Brain microvascular endothelial cell (primary cell): Measurements from ENCODE around the gene LYPD6B.

ENCODE experiments used
- DNase-seq: peaks from one replicate; pipeline ENCODE4 v3.0.0-alpha.2; 2020
- H3K27ac ChIP-seq: fragments of 250-450 bp; sonication (Bioruptor Pico); 2 replicates; pipeline ENCODE4 v1.5.1; 2020; ENCODE audit warnings: mild to moderate bottlenecking, moderate library complexity
- H3K27me3 ChIP-seq: fragments of 250-450 bp; sonication (Bioruptor Pico); replicated peaks from 2 replicates; pipeline ENCODE4 v1.5.1; 2020; ENCODE audit warnings: mild to moderate bottlenecking
- H3K36me3 ChIP-seq: fragments of 250-450 bp; sonication (Bioruptor Pico); replicated peaks from 2 replicates; pipeline ENCODE4 v1.5.1; 2020; ENCODE audit warnings: mild to moderate bottlenecking
- H3K4me3 ChIP-seq: 2 replicates; pipeline ENCODE4 v1.5.1; 2011; ENCODE audit warnings: low read depth, mild to moderate bottlenecking, control low read depth, low read length, moderate library complexity
- CTCF ChIP-seq: IDR thresholded peaks from 2 replicates; pipeline ENCODE4 v1.5.1; 2011; ENCODE audit warnings: low read depth, mild to moderate bottlenecking, moderate library complexity, low read length, control low read depth, inconsistent platforms; ENCODE audit errors: missing control alignments
- in situ Hi-C: cut with HindIII; loops from 2 replicates; pipeline ENCODE4 v1.10.0; 2017; ENCODE audit warnings: low sequenced_read_pairs, low pct_ligation_motif_present

Gene LYPD6B

GRCh38 chr2:149178612-149179011 lies 140.1 kb downstream of the LYPD6B start:
- in situ Hi-C loops: no loop called here
- TF ChIP-seq CTCF: no peak
- H3K27ac ChIP-seq: no peak overlapping the region
- no peaks in the 10 kb centered on the region for H3K27me3 ChIP-seq
- no peak overlapping the region for H3K4me3 ChIP-seq
- no peak for DNase-seq
- H3K36me3 ChIP-seq: no peaks in the 10 kb centered on the region

- Histone ChIP-seq H3K4me3 (no peak overlapping the region), H3K27ac (no peak overlapping the region), H3K27me3 (no peaks in the 10 kb centered on the region), H3K36me3 (no peaks in the 10 kb centered on the region)
- TF ChIP-seq CTCF: no peak
- DNase-seq: no peak
- in situ Hi-C loops: no loop called here
Measured at GRCh38 chr2:149180226-149180875, 141.9 kb downstream of the LYPD6B start.

GRCh38 chr2:149183187-149183586 lies 144.7 kb downstream of the LYPD6B start:
- no peak for TF ChIP-seq CTCF
- no peaks in the 10 kb centered on the region for H3K27me3 ChIP-seq
- H3K27ac ChIP-seq: no peak overlapping the region
- no peak for DNase-seq
- in situ Hi-C loops: no loop called here
- H3K36me3 ChIP-seq: no peaks in the 10 kb centered on the region
- H3K4me3 ChIP-seq: no peak overlapping the region

- H3K27ac ChIP-seq: no peak overlapping the region
- H3K4me3 ChIP-seq: no peak overlapping the region
- TF ChIP-seq CTCF: no peak
- in situ Hi-C loops: no loop called here
- DNase-seq: no peak
- no peaks in the 10 kb centered on the region for H3K36me3 ChIP-seq
- no peaks in the 10 kb centered on the region for H3K27me3 ChIP-seq
Measured at GRCh38 chr2:149184991-149185390, 146.5 kb downstream of the LYPD6B start.

GRCh38 chr2:149185942-149186490 lies 147.5 kb downstream of the LYPD6B start:
- Histone ChIP-seq H3K27me3 (no peaks in the 10 kb centered on the region), H3K4me3 (no peak overlapping the region), H3K36me3 (no peaks in the 10 kb centered on the region), H3K27ac (no peak overlapping the region)
- no peak for TF ChIP-seq CTCF
- DNase-seq: no peak
- in situ Hi-C loops: no loop called here

- Histone ChIP-seq H3K27ac (no peak overlapping the region), H3K36me3 (no peaks in the 10 kb centered on the region), H3K4me3 (no peak overlapping the region), H3K27me3 (no peaks in the 10 kb centered on the region)
- no peak for TF ChIP-seq CTCF
- DNase-seq: no peak
- in situ Hi-C loops: no loop called here
Measured at GRCh38 chr2:149187057-149187456, 148.6 kb downstream of the LYPD6B start.
